HG03378 (cell line): ENCODE results near the gene GIPC3.
"Not testable (repeated sequence)": the region's sequence is repeated elsewhere in the genome, so short reads cannot be mapped to it uniquely, and the experiment has no call there.

ENCODE experiments used
- ATAC-seq: cut with Tn5 transposase; IDR thresholded peaks from one replicate; pipeline ENCODE4 v1.9.1; 2021; ENCODE audit warnings: mild to moderate bottlenecking, moderate library complexity; ENCODE audit not compliant: unreplicated experiment

The GIPC3 gene

DNA sequence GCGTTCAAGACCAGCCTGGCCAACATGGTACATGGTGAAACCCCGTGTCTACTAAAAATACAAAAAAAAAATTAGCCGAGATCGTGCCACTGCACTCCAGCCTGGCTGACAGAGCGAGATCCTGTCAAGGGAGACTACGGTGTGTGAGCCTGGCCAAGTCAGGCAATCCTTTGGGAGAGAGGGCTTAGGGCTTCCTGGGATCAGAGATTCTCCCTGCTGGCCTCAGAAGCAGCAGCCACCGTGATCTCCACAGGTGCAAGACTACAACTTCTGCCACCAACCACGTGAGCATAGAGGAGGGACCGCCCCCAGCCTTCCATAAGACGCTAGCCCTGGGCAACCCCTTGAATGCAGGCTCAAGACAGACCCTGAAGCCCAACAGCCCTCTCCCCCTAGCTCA is 35.5 kb upstream of the GIPC3 start:
- ATAC-seq, result no peak

DNA sequence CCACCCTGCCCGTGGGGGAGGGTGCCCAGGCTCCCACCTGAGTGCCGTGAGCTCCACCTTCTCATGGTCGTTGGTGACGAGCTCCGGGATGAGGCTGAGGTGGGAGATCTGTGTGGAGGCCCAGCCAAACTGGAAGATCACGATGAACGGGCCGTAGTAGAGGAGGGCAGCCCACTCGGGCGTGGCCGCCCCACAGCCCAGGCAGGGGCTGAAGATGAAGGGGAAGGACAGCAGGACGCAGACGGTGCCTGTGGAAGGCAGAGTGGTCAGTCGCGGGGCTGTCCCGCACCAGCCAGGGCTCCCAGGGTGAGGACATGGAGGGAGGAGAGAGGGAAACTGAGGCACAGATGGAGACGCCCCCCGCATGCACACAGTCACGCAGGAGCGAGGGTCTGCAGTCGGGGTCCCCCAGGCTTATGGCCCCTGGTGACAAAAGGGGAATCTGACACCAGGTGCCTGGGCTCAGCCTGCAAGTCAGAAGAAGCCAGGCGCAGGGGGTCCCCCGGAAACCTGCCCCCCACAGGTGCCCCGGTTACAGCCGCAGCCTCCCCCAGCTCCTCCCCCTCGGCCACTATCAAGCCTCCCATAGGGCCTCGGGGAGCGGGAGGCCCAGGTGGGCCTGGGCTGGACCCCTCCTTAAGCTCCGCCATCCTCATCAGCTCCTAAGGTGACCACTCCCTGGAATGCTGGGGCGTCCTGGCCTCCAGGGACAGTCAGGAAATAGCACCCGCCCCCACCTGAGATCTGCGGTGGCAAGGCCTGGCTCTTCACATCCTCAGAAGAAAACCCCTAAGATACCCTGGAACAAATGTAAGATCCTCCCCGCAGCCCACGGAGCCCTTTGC is 34.1 kb upstream of the GIPC3 start:
- ATAC-seq, result no peak

DNA sequence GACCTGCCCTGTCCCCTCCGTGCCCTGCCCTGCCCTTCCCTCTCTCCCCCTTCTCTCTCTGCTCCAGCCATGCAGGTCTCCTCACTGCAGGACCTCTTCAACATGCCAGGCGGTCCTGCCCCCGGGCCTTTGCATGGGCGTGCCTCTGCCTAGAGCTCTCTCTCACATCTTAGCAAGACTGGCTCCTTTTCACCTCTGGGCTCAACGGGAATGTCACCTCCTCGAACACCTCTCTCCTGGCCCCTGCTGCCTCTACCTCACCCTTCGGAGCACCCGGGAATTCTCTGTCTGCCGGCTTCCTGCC is 33.5 kb upstream of the GIPC3 start:
- ATAC-seq, result no peak

DNA sequence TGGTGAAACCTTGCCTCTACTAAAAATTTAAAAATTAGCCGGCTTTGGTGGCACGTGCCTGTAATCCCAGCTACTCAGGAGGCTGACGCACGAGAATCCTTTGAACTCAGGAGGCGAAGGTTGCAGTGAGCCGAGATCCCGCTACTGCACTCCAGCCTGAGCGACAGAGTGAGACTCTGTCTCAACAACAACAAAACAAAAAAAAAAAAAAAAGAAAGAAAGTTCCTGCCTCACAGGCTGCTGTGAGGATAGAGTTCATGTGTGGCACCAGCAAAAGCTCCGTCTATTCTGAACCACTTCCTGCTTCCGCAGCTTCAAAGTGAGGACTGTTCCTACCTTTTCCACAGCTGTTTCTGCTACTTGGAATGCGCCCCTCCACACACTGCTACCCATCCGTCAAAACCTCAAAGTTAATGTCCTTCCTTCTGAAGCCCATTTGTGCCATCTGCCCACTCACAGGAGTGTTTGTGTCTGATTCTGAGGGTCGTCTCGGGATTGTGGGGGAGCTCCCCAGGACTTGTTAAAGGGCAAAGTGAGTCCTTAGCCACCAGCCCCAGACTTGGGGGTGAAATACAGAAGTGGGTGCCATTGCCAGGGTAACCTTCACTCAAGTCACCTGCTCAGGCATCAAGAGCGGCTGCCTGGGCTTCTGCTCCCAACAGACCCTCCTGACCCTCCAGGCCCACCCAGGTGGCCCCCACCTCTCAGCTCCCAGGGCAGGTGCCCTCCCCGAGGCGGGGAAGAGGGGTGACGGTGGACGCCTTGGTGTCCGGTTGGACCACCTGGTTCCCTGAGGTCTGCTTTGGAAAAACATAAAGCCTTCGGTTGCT is 30.8 kb upstream of the GIPC3 start:
- ATAC-seq, result no peak

DNA sequence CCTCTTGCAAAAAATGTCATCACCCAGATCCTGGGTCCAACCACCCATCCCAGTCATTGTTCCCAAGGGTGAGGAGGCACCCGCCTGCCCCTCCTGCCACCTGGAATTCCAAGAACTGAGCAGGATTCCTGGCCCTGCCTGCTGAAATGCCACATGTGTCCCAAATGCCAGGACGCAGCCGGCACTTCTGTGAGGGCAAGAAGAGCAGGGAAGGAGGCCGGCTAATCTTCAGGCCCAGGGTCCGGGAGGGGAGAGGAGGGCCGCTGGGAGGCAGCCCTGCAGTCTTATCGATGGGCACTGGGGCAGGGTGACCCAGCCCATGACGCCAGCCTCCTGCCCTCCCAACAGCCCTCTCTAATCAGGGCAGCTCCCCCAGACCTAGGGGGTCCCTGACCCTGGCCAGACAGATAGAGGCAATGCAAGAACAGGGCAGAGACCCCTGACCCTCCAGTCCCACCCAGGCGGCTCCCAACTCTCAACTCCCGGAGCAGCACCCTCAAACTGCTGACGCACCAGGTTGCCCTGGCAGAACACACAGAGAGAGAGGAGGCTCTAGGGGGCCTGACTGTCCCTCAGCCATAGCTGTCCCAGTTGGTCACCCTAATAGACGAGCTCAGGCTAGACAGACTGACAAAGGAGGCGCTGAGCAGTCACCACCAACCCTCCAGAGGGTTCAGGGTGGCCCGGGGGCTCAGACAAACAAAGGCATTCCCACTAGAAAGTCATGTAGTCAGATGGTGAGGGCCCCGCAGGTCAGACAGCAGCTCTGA is 29.4 kb upstream of the GIPC3 start:
- ATAC-seq, result no peak

DNA sequence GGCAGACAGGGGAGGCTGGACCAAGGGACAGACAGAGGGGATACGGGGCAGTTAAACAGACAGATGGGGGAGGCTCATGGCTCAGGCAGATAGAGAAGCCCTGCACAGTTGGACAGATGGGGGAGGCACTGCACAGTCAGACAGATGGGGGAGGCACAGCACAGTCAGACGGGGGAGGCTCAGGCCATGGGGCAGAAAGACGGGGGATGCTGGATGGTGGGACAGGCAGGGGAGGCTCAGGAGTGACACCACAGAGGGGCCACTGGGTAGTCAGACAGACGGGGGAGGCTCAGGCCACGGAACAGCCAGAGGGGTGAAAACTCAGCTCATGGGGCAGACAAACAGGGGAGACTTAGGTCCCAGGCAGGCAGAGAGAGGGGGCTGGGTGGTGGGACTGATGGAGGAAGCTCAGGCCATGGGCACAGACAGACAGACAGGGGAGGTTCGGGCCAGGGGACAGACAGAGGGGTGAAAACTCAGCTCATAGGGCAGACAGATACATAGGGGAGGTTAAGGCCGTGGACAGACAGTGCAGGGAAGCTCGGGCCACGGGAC is 28.8 kb upstream of the GIPC3 start:
- no peak for ATAC-seq

DNA sequence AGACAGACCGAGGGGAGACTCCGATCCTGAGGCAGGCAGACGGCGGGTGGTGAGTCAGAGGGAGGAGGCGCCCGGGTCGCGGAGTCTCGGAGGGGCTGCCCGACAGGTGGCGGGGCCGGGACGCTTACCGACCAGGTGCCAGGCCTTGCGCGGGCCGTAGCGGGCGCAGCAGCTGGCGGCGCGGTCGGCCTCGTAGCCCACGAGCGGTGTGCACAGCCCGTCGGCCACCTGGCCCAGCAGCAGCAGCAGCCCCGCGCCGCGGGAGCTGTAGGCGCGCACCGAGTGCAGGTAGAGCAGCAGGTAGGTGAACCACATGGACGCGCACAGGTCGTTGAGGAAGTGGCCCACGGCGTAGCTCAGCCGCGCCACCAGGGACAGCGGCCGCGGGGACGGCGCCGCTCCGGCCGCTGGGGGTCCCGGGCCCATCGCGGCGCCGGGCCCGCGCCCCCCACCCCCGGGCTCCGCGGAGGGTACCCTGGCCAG is 28.3 kb upstream of the GIPC3 start:
- ATAC-seq, result peak; percentile 5

DNA sequence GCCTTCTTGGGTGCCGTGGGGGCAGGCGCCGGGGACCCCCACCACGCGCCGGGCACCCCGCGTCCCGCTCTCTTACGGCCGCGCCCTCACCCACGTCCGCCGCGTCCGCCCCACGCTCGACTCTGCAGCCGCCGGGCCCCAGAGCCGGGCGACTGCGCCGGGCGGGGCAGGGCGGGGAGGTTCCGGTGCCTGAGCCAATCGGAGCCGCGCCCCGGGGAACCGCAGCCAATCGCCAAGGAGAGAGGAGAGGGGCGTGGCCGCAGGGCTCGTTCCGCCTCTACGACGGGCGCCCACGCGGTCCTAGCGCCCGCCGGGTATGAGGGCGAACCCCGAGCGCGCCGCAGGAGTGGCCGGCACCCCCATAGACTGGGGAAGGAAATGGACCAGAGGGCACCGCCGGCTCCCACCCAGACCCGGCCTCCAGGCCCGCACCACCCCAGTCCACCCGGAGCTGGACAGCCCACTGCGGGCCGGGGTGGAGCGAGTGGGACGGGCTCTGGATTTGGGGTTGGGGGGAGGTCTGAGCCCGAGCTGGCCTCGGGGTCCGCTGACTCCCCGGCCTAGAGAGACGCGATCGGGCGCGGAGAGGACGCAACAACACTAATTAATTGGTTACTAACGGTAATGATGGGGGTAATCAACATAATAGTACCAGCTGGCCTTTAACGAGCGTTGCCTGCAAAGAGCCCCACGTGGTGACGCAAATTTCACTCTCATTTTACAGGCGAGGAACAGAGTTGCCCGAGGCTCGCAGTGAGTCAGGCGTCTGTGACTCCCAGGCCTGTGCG is 27.6 kb upstream of the GIPC3 start, which contains the start of gene MFSD12:
Gene MFSD12 (minus strand): TSS at position 126 of the 788 bp plus-strand sequence. CDS start 183 bp downstream, outside the sequence.
- ATAC-seq, result peak; percentile 71

DNA sequence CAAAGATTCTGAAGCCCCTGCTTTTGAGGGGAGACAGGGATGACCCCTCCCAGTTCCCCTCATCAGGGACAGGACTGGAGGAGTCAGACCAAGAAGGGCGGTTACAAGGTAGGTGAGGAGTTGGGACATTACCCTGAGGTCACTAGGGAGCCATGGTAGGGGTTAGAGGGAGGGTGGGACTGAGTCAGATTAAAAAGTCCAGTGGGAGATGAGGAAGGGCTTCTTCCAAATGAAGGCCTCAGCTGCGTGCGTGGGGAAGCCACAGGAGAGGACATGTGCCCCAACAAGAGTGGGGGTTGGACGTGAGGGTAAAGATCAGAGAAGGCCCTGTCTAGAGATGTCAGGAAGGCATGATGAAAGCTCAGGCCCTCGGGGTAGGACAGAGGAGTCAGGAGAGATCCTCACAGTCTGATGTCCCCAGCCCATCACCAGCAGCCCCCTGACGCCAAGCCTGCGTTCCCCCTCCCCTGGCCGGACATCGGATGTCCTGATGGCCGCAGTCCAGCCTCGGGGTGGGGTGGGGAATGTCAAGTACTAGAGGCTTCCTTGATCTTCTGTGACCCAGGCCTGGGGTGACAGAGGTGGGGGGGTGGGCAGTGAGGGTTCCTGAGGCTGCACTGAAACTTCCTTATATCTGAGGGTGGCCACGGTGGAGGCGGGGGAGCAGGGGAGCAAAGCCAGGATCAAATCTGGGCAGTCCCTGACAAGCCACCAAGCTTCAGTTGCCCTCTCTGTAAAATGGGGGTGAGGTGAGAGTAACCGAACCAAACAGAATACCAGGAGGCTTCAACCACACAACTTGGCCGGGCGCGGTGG is 21.4 kb upstream of the GIPC3 start:
- no peak for ATAC-seq

DNA sequence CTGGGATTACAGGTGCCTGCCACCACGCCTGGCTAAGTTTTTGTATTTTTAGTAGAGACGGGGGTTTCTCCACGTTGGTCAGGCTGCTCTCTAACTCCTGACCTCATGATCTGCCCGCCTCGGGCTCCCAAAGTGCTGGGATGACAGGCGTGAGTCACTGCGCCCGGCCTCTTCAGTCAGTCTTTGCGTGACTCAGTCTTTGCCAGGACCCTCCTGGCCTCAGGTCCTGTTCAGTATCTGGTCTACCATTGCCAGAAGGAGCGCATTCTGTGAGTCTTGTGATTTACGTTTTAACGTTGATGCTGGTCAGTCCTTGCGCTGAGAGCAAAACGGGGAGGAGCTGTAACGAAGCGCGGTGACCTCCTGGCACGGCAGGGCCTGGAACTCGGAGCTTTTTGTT is 20.1 kb upstream of the GIPC3 start:
- ATAC-seq, result no peak

DNA sequence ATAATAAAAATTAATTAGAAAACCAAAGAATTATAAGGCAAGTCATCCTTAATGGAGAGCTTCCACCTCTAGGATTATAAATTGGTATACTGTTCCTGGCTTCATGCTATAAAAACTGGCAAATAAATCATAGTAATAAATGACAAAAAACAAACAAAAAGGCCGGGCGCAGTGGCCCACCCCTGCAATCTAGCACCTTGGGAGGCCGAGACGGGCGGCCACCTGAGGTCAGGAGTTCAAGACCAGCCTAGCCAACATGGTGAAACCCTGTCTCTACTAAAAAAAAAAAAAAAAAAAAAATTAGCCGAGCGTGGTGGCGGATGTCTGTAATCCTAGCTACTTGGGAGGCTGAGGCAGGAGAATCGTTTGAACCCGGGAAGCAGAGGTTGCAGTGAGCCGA is 15.2 kb upstream of the GIPC3 start:
- ATAC-seq, result not testable (repeated sequence)

DNA sequence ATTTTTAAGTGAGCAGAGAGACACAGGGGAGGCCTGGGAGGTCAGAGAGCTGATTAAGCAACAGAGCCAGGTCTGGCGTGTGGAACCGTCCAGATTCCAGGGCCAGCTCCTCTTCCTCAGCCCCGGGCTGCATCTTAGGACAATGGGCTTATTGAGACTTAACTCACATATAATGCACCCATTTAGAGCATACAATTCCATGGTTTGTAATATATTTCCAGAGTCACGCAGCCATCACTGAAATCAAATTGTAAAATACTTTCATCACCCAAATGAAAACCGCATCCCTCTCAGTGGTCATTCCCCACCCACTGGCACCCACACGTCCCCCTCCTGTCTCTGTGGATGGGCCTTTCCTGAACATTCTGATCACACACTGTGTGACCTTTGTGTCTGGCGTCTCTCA is 14.7 kb upstream of the GIPC3 start:
- no peak for ATAC-seq

DNA sequence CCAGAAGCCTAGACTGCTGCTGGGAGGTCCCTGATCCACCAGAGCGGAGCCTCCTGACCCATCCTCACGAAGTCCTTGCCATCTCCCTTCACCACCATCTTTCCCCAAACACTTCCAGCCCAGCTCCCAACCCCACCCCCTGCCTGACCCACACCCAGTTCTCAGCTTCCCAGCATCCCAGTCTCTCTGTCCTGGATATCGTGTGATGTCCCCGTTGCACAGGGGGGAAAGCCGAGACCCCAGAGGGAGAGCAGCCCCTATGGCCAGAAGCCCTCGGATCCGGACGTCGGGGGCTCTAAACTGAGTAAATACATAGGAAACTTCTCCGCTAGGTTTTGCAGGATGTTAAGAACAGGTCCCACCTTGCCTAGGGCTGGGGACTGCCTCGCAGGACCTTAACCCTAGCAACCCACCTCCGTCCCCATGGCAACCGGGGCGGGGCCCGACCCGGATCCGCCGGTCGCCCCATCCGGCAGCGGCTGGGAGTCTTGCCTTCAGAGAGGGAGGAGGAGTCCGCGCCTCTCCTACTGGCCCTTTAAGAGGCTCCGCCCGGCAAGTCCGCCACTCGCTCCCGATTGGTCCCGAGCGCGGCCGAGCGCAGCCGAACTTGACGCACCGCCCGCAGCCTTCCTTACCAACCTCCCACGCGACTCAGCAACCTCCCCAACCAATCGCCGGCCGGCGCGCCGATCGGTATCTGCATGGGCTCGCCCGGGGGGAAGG is 13.0 kb upstream of the GIPC3 start:
- ATAC-seq, result peak; percentile 84

DNA sequence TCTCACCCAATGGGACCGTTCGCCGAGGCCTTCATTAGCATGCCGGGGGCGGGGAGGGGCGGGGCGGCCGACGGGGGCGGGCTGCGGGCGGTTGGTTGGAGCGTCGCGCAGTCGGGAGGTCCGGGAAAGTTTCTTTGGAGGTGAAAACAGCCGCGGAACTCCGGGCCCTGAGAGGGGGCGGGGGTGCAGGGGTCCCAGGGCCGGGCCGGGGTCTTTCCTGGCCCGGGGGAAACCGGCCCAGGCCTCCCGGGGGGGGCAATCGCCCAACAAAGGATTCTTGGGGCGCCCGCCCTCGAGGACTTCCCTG is 12.5 kb upstream of the GIPC3 start, which contains the start of gene HMG20B:
Gene HMG20B (plus strand): TSS at position 90 of the 307 bp plus-strand sequence. CDS start 366 bp downstream, outside the sequence.
- ATAC-seq, result no peak

DNA sequence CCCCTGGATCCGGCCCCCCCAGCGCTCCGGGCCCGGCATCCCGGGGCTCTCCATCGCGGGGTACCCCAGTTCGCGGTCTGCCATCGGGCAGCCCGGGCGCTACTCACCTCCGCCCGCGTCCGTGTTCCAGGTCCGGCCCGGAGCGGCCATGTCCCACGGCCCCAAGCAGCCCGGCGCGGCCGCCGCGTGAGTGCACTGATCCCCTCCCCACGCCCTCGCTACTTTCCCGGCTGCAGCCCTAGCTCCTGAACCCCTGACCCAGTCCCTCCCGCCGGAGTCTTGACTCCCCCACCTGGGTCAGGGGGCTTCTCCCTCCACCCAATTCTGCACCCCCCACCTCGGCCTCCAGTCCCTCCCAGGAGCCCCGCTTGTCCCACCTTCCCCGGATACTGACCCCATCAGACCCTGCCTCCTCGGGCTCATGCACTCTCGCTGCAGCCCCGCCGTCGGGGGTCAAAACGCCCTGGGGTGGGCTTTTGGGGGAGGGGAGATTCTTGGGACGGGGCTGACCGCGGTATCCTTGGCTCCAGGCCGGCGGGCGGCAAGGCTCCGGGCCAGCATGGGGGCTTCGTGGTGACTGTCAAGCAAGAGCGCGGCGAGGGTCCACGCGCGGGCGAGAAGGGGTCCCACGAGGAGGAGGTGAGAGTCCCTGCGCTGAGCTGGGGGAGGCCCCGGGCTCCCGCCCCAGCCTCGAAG is 12.0 kb upstream of the GIPC3 start:
- no peak for ATAC-seq

DNA sequence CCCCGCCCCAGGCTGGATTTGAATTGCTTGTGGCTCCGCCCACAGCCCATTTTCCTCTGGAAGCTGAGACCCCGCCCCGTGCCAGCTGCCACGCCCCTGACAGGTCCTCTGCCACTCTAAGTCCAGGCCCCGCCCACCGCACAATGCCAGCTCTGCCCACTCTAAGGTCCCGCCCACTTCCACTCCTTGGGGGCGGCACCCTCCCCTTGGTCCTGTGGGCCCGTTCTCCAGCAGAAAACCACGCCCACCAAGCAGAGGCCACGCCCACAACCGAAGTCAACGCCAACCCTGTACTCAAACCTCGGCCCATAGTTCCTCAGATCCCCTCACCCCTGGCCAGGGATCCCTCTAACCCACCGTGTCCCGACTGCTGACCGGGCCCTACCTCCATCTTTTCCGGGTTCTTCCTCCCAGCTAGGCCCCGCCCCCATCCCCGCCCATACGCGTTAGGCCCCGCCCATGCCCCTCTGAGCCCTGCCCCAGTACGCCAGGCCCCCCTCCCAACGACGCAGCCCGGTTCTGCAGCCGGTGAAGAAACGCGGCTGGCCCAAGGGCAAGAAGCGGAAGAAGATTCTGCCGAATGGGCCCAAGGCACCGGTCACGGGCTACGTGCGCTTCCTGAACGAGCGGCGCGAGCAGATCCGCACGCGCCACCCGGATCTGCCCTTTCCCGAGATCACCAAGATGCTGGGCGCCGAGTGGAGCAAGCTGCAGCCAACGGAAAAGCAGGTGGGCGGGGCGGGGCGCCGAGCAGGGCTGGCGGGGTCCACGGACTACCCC is 11.2 kb upstream of the GIPC3 start:
- ATAC-seq, result no peak

DNA sequence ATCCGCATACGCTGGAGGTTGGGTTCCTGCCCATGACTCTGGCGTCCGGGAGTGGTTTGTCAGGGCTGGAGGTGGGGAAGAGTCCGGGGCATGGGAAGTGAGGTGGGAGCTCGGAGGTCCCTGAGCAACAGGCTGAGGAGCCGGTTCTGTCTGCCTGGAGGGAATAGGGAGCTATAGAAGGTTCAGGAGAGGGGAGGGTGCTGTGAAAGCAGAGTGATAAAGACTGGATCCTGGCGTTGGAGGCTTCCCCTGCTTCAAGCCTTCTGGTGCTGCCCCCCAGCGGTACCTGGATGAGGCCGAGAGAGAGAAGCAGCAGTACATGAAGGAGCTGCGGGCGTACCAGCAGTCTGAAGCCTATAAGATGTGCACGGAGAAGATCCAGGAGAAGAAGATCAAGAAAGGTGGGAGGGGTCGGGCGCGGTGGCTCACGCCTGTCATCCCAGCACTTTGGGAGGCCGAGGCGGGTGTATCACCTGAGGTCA is 10.0 kb upstream of the GIPC3 start:
- ATAC-seq, result no peak
